ENCODE measurements around the gene GPR55.

GPR55 gene

GRCh38 chr2:230899786-230900185, 25.3 kb downstream of the GPR55 start:
- no peak for DNase-seq (ENCODE audit: low read depth)
- no peak overlapping the region for H3K4me3 ChIP-seq (ENCODE audit: low read depth, low read length)
- no peak for TF ChIP-seq CTCF (IDR thresholded peaks at IDR 0.05; ENCODE audit: low read depth, low read length, missing control alignments)

- no peak overlapping the region for H3K4me3 ChIP-seq (ENCODE audit: low read depth, low read length)
- TF ChIP-seq CTCF (IDR thresholded peaks at IDR 0.05; ENCODE audit: low read depth, low read length, missing control alignments), result no peak
- DNase-seq (ENCODE audit: low read depth), result no peak
These were observed 25.8 kb downstream of the GPR55 start for GRCh38 chr2:230899287-230899686.

- no peak overlapping the region for H3K4me3 ChIP-seq (ENCODE audit: low read depth, low read length)
- TF ChIP-seq CTCF (IDR thresholded peaks at IDR 0.05; ENCODE audit: low read depth, low read length, missing control alignments), result no peak
These were observed 26.3 kb downstream of the GPR55 start for GRCh38 chr2:230898713-230899091.

GRCh38 chr2:230898016-230898712, 26.9 kb downstream of the GPR55 start:
- H3K4me3 ChIP-seq (ENCODE audit: low read depth, low read length), result no peak overlapping the region
- TF ChIP-seq CTCF (IDR thresholded peaks at IDR 0.05; ENCODE audit: low read depth, low read length, missing control alignments), result no peak
- DNase-seq (ENCODE audit: low read depth), result no peak

More at GRCh38 chr2:230898713-230899091, 26.3 kb downstream of the GPR55 start:
- DNase-seq (ENCODE audit: low read depth), result no peak

GRCh38 chr2:230896346-230897115, 28.5 kb downstream of the GPR55 start:
- no peak for DNase-seq (ENCODE audit: low read depth)
- no peak for TF ChIP-seq CTCF (IDR thresholded peaks at IDR 0.05; ENCODE audit: low read depth, low read length, missing control alignments)
- no peak overlapping the region for H3K4me3 ChIP-seq (ENCODE audit: low read depth, low read length)

GRCh38 chr2:230895536-230896345, 29.3 kb downstream of the GPR55 start:
- TF ChIP-seq CTCF (IDR thresholded peaks at IDR 0.05; ENCODE audit: low read depth, low read length, missing control alignments), result no peak
- no peak overlapping the region for H3K4me3 ChIP-seq (ENCODE audit: low read depth, low read length)
- no peak for DNase-seq (ENCODE audit: low read depth)

Measured in GM12864 (cell line).